ENCODE results near the gene DPH3. TPM values are rescaled to one million over a fixed set of nuclear protein-coding genes. Genes with fewer than 3 reads are reported as not detected.

Gene DPH3
- polyA plus RNA-seq, 2 of the 4 experiments (the other 2 are of a cell fraction), result 20.5 to 34.7 TPM

- DNase-seq (ENCODE audit: low read depth in 1 of 2, low spot score in 1 of 2) (no peak), FAIRE-seq (no peak), ATAC-seq (no peak)
- H3K4me3 ChIP-seq, result peak overlapping the region; percentile 95
- peaks cover 19% of the 10 kb centered on the region for H3K4me1 ChIP-seq
- no peaks in the 10 kb centered on the region for H3K9me3 ChIP-seq
- H3K4me2 ChIP-seq, result peak overlapping the region; percentile 83
- TF ChIP-seq RARB (CRISPR knock-in tag; IDR thresholded peaks at IDR 0.05) (no peak), POLR2AphosphoS2 (conservative IDR thresholded peaks at IDR 0.05; ENCODE audit: low read length) (no peak), CHD2 (IDR thresholded peaks at IDR 0.05; ENCODE audit: low read length, partially characterized antibody) (no peak), ZC3H11A (IDR thresholded peaks at IDR 0.05) (no peak), GATA3 (IDR thresholded peaks at IDR 0.05; ENCODE audit: borderline replicate concordance) (no peak), HOXB5 (CRISPR knock-in tag; IDR thresholded peaks at IDR 0.05) (no peak), MAFK (IDR thresholded peaks at IDR 0.05; ENCODE audit: partially characterized antibody) (no peak), NFE2L2 (conservative IDR thresholded peaks at IDR 0.05; ENCODE audit: low read length) (no peak), BHLHE40 (IDR thresholded peaks at IDR 0.05; ENCODE audit: low read depth, low read length) (no peak), FOXS1 (CRISPR knock-in tag; IDR thresholded peaks at IDR 0.05) (no peak), KDM5A (IDR thresholded peaks at IDR 0.05) (no peak; the same call in 1 of the 2 replicates), TP53 (CRISPR knock-in tag; IDR thresholded peaks at IDR 0.05) (no peak), RFX5 (IDR thresholded peaks at IDR 0.05) (no peak), HDAC2 (IDR thresholded peaks at IDR 0.05) (no peak), ZFP36 (IDR thresholded peaks at IDR 0.05; ENCODE audit: borderline replicate concordance, partially characterized antibody) (no peak), JUN (IDR thresholded peaks at IDR 0.05) (no peak)
- POLR2A ChIA-PET, result interaction anchor here (0.9 to 1.7 kb wide), 2 partner anchors 11 to 468 kb away, joined by 5 to 7 read pairs; partner anchors contain the start of gene ANKRD28
- peak overlapping the region; percentile 81 to 86 for H3K27ac ChIP-seq
- CTCF ChIA-PET, result interaction anchor here (0.8 to 6.7 kb wide), 8 partner anchors 13 to 286 kb away, joined by 3 to 41 read pairs (median 6); no protein-coding TSS in a partner anchor
- WGBS (ENCODE audit: missing lambda C conversion rate), result 2% methylated on average over 6 of the region's 6 CpGs
Measured at GRCh38 chr3:16265455-16265786, 678 bp upstream of the DPH3 start.

GRCh38 chr3:16264174-16264707 lies 502 bp downstream of the DPH3 start:
- Histone ChIP-seq H3K27ac (peak overlapping the region; percentile 85 to 88), H3K4me2 (peak overlapping the region; percentile 84), H3K4me3 (peak overlapping the region; percentile 95), H3K4me1 (peaks cover 19% of the 10 kb centered on the region), H3K9me3 (no peaks in the 10 kb centered on the region)
- ChIA-PET POLR2A (interaction anchor here (0.6 to 1.7 kb wide), 3 partner anchors 411 to 533 kb away, joined by 3 to 5 read pairs (median 3); partner anchors contain the start of gene ANKRD28), CTCF (interaction anchor here (0.6 to 6.7 kb wide), 10 partner anchors 12 to 289 kb away, joined by 3 to 41 read pairs (median 4); no protein-coding TSS in a partner anchor)
- FAIRE-seq (no peak), DNase-seq (ENCODE audit: low read depth in 1 of 2, low spot score in 1 of 2) (peak in 1 of 2 experiments; percentile 70), ATAC-seq (peak in 1 of 2 experiments; percentile 4; a peak in 4 of 6 replicates)
- TF ChIP-seq RFX5 (IDR thresholded peaks at IDR 0.05), result no peak
- TF ChIP-seq PHF8 (IDR thresholded peaks at IDR 0.05; ENCODE audit: borderline replicate concordance, low read depth), result peak; percentile 35; the same call in 1 of the 2 replicates
- WGBS (ENCODE audit: missing lambda C conversion rate), result under 1% methylated on average over 17 of the region's 21 CpGs

- ChIA-PET POLR2A (no interaction called here), CTCF (interaction anchor here (0.7 kb wide), 1 partner anchor 15 kb away, joined by 3 read pairs; no protein-coding TSS in a partner anchor)
- DNase-seq (ENCODE audit: low read depth in 1 of 2, low spot score in 1 of 2) (no peak), ATAC-seq (no peak), FAIRE-seq (no peak)
- peaks cover 19% of the 10 kb centered on the region for H3K4me1 ChIP-seq
- no peak overlapping the region for H3K27ac ChIP-seq
- TF ChIP-seq, protein P1, sequence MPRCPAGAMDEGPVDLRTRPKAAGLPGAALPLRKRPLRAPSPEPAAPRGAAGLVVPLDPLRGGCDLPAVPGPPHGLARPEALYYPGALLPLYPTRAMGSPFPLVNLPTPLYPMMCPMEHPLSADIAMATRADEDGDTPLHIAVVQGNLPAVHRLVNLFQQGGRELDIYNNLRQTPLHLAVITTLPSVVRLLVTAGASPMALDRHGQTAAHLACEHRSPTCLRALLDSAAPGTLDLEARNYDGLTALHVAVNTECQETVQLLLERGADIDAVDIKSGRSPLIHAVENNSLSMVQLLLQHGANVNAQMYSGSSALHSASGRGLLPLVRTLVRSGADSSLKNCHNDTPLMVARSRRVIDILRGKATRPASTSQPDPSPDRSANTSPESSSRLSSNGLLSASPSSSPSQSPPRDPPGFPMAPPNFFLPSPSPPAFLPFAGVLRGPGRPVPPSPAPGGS (IDR thresholded peaks at IDR 0.05), result no peak
- TF ChIP-seq HOXA7 (CRISPR knock-in tag; IDR thresholded peaks at IDR 0.05) (no peak), POLR2A (IDR thresholded peaks at IDR 0.05; ENCODE audit: low read length) (no peak), CBX8 (IDR thresholded peaks at IDR 0.05) (no peak), FOSB (CRISPR knock-in tag; IDR thresholded peaks at IDR 0.05) (no peak), SMC3 (IDR thresholded peaks at IDR 0.05) (no peak), RFX5 (IDR thresholded peaks at IDR 0.05) (no peak), PHF8 (IDR thresholded peaks at IDR 0.05; ENCODE audit: borderline replicate concordance, low read depth) (no peak), POLR2AphosphoS2 (conservative IDR thresholded peaks at IDR 0.05; ENCODE audit: low read length) (no peak)
- no peaks in the 10 kb centered on the region for H3K9me3 ChIP-seq
- 89% methylated on average over 4 of the region's 4 CpGs for WGBS (ENCODE audit: missing lambda C conversion rate)
- H3K4me3 ChIP-seq, result no peak overlapping the region
- H3K4me2 ChIP-seq, result no peak overlapping the region
Measured at GRCh38 chr3:16262174-16262573, 2.6 kb downstream of the DPH3 start.
